Type B pancreatic cell (in vitro differentiated cells): ENCODE results near the gene ZBTB47. TPM values are rescaled to one million over a fixed set of nuclear protein-coding genes. Genes with fewer than 3 reads are reported as not detected.

Experiments
- DNase-seq: peaks from one replicate; pipeline ENCODE4 v3.0.0; 2021; ENCODE audit warnings: mixed read lengths; ENCODE audit not compliant: unreplicated experiment; ENCODE audit errors: extremely low spot score
- H3K27ac Mint-ChIP-seq: 2 replicates; pipeline ENCODE4 v1.8.0; 2021; ENCODE audit warnings: mild to moderate bottlenecking, mixed read lengths
- H3K27me3 Mint-ChIP-seq: 2 replicates; pipeline ENCODE4 v1.8.0; 2021; ENCODE audit warnings: mixed read lengths
- H3K36me3 Mint-ChIP-seq: 2 replicates; pipeline ENCODE4 v1.8.0; 2021; ENCODE audit warnings: mixed read lengths
- H3K4me1 Mint-ChIP-seq: one replicate; pipeline ENCODE4 v1.8.0; 2021; ENCODE audit warnings: mixed read lengths; ENCODE audit not compliant: unreplicated experiment
- H3K4me3 Mint-ChIP-seq: 2 replicates; pipeline ENCODE4 v1.8.0; 2021; ENCODE audit warnings: mild to moderate bottlenecking, mixed read lengths
- H3K9me3 Mint-ChIP-seq: 2 replicates; pipeline ENCODE4 v1.8.0; 2021; ENCODE audit warnings: mixed read lengths
- CTCF ChIP-seq: fragments of 200-600 bp; sonication (generic); conservative IDR thresholded peaks from 2 replicates; pipeline ENCODE4 v1.5.0; 2021; ENCODE audit warnings: antibody characterized with exemption, mild to moderate bottlenecking
- total RNA-seq: library from RNA; stranded (reverse); gene quantifications from 2 replicates; pipeline ENCODE4 v1.2.1, GENCODE V29; 2021; ENCODE audit warnings: low replicate concordance

Gene ZBTB47
- total RNA-seq, 1 donor from 2014 or later: 8.1 TPM

- no peak overlapping the region for H3K27ac Mint-ChIP-seq
- DNase-seq: no peak
- H3K4me3 Mint-ChIP-seq: no peak overlapping the region
- no peaks in the 10 kb centered on the region for H3K9me3 Mint-ChIP-seq
- no peaks in the 10 kb centered on the region for H3K4me1 Mint-ChIP-seq
- no peak for TF ChIP-seq CTCF
- H3K27me3 Mint-ChIP-seq: no peaks in the 10 kb centered on the region
- H3K36me3 Mint-ChIP-seq: peaks cover 5% of the 10 kb centered on the region
Measured at GRCh38 chr3:42663581-42664437, 10.3 kb downstream of the ZBTB47 start.

GRCh38 chr3:42664438-42664803 lies 10.9 kb downstream of the ZBTB47 start:
- H3K4me3 Mint-ChIP-seq: no peak overlapping the region
- no peaks in the 10 kb centered on the region for H3K27me3 Mint-ChIP-seq
- H3K27ac Mint-ChIP-seq: no peak overlapping the region
- no peaks in the 10 kb centered on the region for H3K9me3 Mint-ChIP-seq
- DNase-seq: no peak
- no peaks in the 10 kb centered on the region for H3K4me1 Mint-ChIP-seq
- H3K36me3 Mint-ChIP-seq: peaks cover 5% of the 10 kb centered on the region
- TF ChIP-seq CTCF: no peak

GRCh38 chr3:42665050-42665878 lies 11.8 kb downstream of the ZBTB47 start:
- Mint-ChIP-seq H3K27ac (no peak overlapping the region), H3K4me1 (no peaks in the 10 kb centered on the region), H3K27me3 (no peaks in the 10 kb centered on the region), H3K36me3 (no peaks in the 10 kb centered on the region), H3K9me3 (peaks cover 1% of the 10 kb centered on the region), H3K4me3 (no peak overlapping the region)
- no peak for TF ChIP-seq CTCF
- no peak for DNase-seq

- Mint-ChIP-seq H3K27ac (no peak overlapping the region), H3K36me3 (no peaks in the 10 kb centered on the region), H3K27me3 (no peaks in the 10 kb centered on the region), H3K4me3 (no peak overlapping the region), H3K9me3 (peaks cover 4% of the 10 kb centered on the region), H3K4me1 (no peaks in the 10 kb centered on the region)
- no peak for TF ChIP-seq CTCF
- no peak for DNase-seq
Measured at GRCh38 chr3:42666022-42666421, 12.5 kb downstream of the ZBTB47 start.

GRCh38 chr3:42666577-42666998 lies 13.1 kb downstream of the ZBTB47 start:
- Mint-ChIP-seq H3K4me1 (no peaks in the 10 kb centered on the region), H3K9me3 (peaks cover 4% of the 10 kb centered on the region), H3K27ac (no peak overlapping the region), H3K4me3 (no peak overlapping the region), H3K36me3 (no peaks in the 10 kb centered on the region), H3K27me3 (no peaks in the 10 kb centered on the region)
- TF ChIP-seq CTCF: no peak
- no peak for DNase-seq
